ENCODE results near the gene MAPK10.

DNA sequence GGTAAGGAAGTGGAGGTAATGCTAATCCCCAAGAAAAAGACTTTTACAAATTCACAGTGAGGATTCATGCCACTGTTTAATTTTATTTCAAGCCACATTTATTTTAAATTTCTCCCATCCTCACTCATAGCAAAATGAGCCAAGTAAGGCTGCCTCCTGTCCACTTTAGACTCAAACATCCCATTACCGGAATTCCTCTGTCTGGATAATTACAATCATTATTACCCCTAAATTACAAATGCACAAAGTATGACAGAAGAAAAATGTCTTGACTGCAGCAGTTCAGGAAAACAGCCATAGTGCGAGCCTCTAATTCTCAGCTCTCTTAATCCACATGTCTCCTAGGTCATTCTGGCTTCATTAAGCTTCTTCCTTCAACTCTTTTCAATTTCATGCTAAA lies 57.0 kb downstream of the MAPK10 start:
- TF ChIP-seq CBFB (IDR thresholded peaks at IDR 0.05; ENCODE audit: low read depth) (no peak), SP1 (IDR thresholded peaks at IDR 0.05; ENCODE audit: low read depth, low read length) (no peak), TAF1 (IDR thresholded peaks at IDR 0.05; ENCODE audit: borderline replicate concordance, low read depth, low read length) (no peak), POLR2A (IDR thresholded peaks at IDR 0.05; ENCODE audit: low read depth, low read length) (no peak), SRF (IDR thresholded peaks at IDR 0.05; ENCODE audit: low read depth in 2 of 2, low read length in 2 of 2) (no peak)
- TF ChIP-seq, protein P1, sequence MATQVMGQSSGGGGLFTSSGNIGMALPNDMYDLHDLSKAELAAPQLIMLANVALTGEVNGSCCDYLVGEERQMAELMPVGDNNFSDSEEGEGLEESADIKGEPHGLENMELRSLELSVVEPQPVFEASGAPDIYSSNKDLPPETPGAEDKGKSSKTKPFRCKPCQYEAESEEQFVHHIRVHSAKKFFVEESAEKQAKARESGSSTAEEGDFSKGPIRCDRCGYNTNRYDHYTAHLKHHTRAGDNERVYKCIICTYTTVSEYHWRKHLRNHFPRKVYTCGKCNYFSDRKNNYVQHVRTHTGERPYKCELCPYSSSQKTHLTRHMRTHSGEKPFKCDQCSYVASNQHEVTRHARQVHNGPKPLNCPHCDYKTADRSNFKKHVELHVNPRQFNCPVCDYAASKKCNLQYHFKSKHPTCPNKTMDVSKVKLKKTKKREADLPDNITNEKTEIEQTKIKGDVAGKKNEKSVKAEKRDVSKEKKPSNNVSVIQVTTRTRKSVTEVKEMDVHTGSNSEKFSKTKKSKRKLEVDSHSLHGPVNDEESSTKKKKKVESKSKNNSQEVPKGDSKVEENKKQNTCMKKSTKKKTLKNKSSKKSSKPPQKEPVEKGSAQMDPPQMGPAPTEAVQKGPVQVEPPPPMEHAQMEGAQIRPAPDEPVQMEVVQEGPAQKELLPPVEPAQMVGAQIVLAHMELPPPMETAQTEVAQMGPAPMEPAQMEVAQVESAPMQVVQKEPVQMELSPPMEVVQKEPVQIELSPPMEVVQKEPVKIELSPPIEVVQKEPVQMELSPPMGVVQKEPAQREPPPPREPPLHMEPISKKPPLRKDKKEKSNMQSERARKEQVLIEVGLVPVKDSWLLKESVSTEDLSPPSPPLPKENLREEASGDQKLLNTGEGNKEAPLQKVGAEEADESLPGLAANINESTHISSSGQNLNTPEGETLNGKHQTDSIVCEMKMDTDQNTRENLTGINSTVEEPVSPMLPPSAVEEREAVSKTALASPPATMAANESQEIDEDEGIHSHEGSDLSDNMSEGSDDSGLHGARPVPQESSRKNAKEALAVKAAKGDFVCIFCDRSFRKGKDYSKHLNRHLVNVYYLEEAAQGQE (IDR thresholded peaks at IDR 0.05; ENCODE audit: low read depth, low read length), result no peak

Measured in GM12878 (cell line).